ENCODE measurements around the gene EML1.
"Not testable (repeated sequence)": the region's sequence is repeated elsewhere in the genome, so short reads cannot be mapped to it uniquely, and the experiment has no call there.

Gene EML1

GRCh38 chr14:99756796-99757195, 36.4 kb upstream of the EML1 start:
- DNase-seq = no peak

GRCh38 chr14:99757331-99758070, 35.7 kb upstream of the EML1 start:
- no peak for DNase-seq

- DNase-seq = no peak
Measured at GRCh38 chr14:99758121-99758821, 34.9 kb upstream of the EML1 start.

GRCh38 chr14:99758872-99759545, 34.2 kb upstream of the EML1 start:
- no peak for DNase-seq

GRCh38 chr14:99759546-99759925, 33.7 kb upstream of the EML1 start:
- no peak for DNase-seq

GRCh38 chr14:99760817-99761216, 32.4 kb upstream of the EML1 start:
- no peak for DNase-seq

- DNase-seq = not testable (repeated sequence)
Measured at GRCh38 chr14:99762911-99763310, 30.3 kb upstream of the EML1 start.

GRCh38 chr14:99763527-99764221, 29.5 kb upstream of the EML1 start:
- no peak for DNase-seq

GRCh38 chr14:99764222-99764706, 28.9 kb upstream of the EML1 start:
- DNase-seq = no peak

- DNase-seq = no peak
Measured at GRCh38 chr14:99768381-99768780, 24.8 kb upstream of the EML1 start.

GRCh38 chr14:99769123-99769522, 24.1 kb upstream of the EML1 start:
- no peak for DNase-seq

GRCh38 chr14:99769799-99770198, 23.4 kb upstream of the EML1 start:
- no peak for DNase-seq

GRCh38 chr14:99772371-99773283, 20.6 kb upstream of the EML1 start:
- DNase-seq = no peak

- no peak for DNase-seq
Measured at GRCh38 chr14:99773521-99774497, 19.4 kb upstream of the EML1 start.

- DNase-seq = no peak
Measured at GRCh38 chr14:99774556-99775307, 18.5 kb upstream of the EML1 start.

GRCh38 chr14:99775351-99775750, 17.9 kb upstream of the EML1 start:
- DNase-seq = no peak

- no peak for DNase-seq
Measured at GRCh38 chr14:99777951-99778350, 15.3 kb upstream of the EML1 start.

- DNase-seq = no peak
Measured at GRCh38 chr14:99779751-99780150, 13.5 kb upstream of the EML1 start.

- no peak for DNase-seq
Measured at GRCh38 chr14:99780690-99781089, 12.5 kb upstream of the EML1 start.

- no peak for DNase-seq
Measured at GRCh38 chr14:99781091-99781490, 12.1 kb upstream of the EML1 start.
